Measurements from ENCODE around the gene CDC42BPG. TPM values are rescaled to one million over a fixed set of nuclear protein-coding genes. Genes with fewer than 3 reads are reported as not detected.

The CDC42BPG gene
- polyA plus RNA-seq, 1 donor = 1.0 TPM

GRCh38 chr11:64878494-64879243 lies 34.2 kb upstream of the CDC42BPG start, which contains the start of gene EHD1:
Gene EHD1, minus strand, starts transcription at chr11:64878621. Its CDS starts 157 bp downstream, at chr11:64878464.
- peak; percentile 98 for DNase-seq

GRCh38 chr11:64878223-64878493 lies 33.7 kb upstream of the CDC42BPG start:
- no peak for DNase-seq

DNA sequence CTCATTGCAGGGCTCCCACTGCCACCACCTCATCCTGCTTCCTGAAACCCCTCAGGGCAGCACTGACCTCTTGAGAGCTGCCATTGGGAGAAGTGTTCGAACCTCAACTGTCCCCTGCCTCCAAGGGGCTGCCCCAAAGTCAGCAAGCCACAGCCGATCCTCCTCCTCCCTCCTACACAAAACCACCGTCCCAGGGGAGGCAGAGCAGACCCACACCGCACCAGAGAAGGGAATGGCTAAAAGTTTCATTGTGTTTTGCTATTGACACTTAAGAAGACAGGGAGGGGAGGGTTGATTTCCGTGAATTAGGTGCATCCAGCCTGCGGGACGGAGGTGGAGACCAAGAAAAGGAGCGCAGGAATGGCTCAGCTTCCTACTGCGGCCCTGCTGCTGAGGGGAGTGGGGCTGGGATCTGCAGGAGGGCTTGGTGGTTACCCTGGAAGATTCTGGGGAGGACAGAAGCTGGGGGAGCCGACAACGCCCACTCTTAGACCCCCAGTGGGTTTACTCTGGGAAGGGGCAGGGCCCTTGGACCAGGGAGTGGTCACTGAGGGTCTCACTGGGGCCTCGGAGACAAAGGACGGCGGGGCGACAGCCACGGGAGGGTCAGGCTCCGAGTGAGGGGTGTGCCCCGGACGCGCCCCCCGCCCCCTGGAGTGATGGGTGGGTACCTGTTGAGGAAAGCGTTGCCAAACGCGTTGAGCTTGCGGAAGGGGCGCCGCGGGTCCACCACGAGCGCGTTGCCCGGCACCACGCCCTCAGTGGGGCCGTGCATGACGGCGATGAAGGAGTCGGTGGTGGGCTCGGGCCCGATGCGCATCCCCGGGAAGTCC lies 33.2 kb upstream of the CDC42BPG start:
- DNase-seq = no peak

- no peak for DNase-seq
These were observed 32.4 kb upstream of the CDC42BPG start for GRCh38 chr11:64876835-64877341.

GRCh38 chr11:64876229-64876750 lies 31.8 kb upstream of the CDC42BPG start:
- DNase-seq = no peak

DNA sequence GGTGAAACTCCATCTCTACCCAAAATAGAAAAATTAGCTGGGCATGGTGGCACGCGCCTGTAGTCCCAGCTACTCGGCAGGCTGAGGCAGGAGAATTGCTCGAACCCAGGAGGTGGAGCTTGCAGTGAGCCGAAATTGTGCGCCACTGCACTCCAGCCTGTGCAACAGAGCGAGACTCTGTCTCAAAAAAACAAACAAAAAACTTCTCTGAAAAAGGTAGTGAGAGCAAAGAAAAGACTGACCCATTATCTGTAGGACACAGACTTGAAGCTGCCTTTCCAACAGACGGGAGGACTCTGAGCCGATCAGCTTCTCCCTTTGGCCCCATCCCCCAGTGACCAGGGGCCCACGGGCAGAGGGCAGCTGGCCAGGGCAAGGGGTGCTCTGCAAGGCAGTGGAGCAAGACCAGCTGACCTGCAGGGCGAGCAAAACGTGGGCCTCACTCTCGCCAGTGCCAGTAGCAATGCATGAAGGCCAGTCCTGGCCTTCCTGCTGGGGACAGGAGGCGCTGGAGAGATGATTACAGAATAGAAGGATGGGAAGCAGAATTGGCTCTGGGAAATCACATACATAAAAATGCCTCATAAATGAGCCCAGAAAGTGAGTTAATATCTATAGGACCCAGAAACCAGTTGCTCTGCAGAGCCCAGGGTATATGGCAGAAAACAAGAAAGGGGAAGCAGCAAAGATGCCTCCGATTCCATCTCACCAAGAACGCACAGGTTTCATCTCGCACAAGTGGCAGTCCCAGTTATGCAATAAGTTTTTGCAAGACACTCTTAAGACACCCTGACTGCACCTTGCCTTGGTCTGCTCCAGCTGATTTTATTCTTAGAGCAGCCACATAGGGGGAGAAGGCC lies 31.1 kb upstream of the CDC42BPG start:
- no peak for DNase-seq

DNA sequence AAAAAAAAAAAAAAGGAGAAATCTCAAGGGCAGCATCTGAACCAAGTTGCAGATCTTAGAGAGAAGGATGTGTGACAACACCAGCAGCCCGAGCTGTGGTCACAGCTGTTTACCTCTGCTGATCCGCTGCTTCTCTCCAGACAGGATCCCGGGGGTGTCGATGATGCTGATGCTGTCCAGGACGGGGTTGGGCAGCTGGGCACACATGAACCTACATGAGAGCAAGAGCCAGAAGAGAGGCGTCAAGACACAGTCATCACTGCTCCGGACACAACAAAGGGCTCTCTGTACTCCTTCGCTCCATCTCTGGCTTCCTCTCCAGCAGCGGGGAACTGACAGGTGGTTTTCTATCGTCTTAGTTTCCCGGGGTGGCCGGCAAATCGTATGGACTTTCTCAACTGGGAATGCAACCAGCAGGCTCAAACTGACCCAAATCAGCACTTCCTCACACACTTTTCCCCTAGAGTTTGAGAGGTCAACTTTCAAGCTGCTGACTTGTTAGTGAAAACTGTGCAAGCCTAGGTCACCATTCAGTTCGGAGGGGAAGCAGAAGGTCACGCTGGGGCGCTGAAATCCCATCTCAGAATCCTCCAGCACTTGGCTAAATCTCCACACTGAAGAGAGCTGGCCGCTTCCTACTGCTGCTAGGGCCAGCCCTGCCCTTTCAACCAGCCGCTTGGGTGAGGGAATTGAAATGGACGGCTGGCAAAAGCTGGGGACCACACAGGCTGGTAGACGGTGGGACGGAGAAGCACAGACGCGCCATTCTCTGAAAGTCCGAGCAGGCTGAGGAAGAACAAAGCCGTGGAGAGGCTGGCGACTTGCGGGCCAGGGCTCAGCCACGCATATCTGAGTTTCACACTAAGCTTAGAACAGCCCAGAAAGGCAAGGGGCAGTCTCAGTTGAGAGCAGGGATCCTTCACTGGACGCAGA lies 30.1 kb upstream of the CDC42BPG start:
- DNase-seq = no peak

DNA sequence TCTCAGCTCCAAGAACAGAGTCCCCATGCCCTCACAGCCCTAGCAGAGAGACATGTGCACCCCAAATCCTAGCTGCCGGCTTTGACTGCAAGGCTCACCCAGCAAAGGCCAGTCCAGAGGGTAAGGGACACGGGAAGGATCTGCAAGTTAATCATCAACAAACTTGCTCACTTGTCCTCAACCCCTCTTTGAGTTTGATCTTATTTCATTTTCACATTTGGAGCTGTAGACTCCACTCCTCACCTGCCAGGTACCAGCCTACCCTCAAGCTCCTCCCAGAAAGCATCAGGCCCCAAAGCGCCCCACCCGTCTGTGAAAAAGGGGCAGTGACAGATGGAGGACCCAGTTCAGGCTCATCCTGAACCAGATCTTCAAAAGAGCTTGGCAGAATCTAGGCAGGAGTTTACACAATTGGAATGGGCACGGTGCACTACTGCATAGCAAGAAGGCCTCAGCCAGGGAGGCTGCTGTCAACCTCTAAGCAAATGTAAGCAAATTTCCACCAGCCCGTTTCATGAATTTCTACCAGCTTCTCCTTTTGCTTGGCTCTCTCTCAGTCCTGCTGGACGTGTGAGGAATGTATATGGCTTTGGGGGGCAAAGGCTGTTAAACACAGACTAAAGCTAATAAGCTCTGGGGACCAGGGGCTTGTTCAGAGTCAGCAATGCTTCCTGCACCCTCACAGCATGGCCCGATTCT lies 28.5 kb upstream of the CDC42BPG start:
- DNase-seq = no peak

GRCh38 chr11:64871492-64871891 lies 27.0 kb upstream of the CDC42BPG start:
- DNase-seq = no peak

DNA sequence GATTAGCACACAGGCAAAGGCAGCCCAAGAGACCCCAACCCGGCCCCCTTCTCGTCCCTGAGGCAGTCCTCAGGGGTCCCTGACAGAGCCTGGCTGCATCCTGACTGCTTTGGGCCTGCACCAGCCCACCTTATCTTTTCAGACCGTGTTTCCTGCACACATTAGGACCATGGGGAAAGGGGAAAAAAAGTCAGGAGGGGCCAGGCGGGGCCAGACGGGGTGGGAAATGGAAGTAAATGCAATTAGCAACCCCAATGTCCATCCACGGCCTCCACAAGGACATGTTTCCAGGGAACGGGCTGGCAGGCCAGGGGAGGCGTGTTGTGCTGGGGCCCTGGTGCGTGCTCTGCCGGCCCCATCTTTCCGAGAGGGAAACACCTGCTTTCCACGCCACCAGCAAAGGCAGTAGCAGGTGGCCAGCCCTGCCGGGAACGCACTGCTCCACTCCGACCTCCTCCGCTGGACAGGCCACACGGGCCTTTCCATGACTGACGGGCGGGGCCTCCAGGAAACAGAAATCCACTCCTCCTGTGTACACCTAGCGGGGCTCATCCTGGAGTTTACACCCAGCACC lies 26.5 kb upstream of the CDC42BPG start:
- no peak for DNase-seq

DNA sequence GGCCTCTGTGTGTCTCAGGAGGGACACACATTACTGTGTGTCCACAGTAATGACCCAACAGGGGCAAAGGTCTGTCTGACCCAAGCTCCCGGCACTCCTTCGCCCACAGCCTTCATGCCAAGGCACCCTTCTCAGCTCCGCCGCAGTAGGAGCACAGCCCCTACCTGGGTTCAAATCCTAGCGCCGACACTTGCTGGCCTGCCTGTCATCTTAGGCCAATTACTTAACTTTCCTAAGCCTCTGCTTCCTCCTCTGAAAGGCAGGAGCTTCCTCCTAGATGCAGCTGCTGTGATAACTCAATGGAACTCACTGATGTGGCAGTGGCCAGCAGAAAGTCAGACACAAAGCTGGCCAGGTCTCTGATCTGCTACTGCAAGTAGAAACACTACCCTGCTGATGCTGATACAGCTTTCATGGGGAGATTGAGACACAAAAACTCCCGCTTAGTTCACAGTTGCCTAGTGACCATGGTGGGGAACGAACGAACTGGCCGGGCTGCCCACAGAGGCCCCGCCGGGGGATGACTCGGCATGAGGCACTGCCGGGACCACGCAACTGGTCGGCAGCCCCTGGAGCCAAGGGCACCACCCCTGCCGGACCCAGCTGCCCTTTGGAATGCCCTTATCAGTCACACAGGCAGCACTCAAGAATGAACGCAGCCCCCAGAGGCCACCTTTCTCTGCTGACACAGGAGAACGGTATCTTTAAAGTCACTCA lies 25.9 kb upstream of the CDC42BPG start:
- no peak for DNase-seq

- no peak for DNase-seq
These were observed 25.2 kb upstream of the CDC42BPG start for GRCh38 chr11:64869571-64870175.

DNA sequence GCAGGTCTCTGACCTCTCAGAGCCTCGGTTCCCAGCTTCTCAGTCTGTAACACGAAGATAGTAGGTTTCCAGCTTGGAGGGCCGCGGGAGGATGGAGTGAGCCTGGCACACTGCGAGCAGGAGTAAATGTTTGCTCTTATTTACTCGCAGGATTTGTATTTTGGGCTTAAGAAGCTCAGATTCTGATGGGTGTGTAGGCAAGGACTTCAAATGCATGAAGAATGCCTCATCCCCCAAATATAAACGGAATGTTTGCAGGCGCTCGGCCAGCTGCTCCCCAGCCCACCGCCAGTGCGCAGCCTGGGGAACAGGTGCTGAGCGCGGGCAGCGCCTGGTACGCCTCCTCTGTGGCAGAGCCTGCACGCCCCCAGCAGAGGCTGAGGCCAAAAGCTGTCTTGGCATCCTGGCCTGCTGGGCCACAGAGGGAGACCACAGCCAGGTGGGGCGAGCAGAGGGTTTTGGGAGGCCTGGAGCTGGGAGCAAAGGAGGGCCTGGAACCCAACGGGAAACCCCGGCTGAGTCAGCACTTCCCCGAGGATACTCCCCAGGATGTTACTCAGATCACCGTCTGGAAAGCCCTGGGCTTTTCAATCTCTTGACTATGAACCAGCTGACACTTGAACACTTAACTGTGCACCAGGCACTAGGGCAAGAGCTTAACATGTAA lies 24.6 kb upstream of the CDC42BPG start:
- DNase-seq = no peak

- DNase-seq = no peak
These were observed 23.5 kb upstream of the CDC42BPG start for GRCh38 chr11:64867748-64868462.

DNA sequence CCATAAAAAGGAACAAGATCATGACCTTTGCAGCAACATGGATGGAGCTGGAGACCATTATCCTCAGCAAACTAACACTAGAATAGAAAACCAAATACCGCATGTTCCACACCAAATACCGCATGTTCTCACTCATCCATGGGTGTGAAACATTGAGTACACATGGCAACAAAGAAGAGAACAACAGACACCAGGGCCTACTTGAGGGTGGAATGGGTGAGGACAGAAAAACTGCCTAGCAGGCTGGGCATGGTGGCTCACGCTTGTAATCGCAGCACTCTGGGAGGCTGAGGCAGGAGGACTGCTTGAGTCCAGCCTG lies 21.7 kb upstream of the CDC42BPG start:
- DNase-seq = no peak

- no peak for DNase-seq
These were observed 21.1 kb upstream of the CDC42BPG start for GRCh38 chr11:64865286-64866172.
